HFF-Myc (cell line): Measurements from ENCODE around the gene KCNAB1.

Experiments used
- DNase-seq: peaks from one replicate; pipeline ENCODE4 v3.0.0-alpha.2; 2011; ENCODE audit warnings: low read depth; ENCODE audit errors: extremely low read depth
- H3K4me3 ChIP-seq: replicated peaks from 2 replicates; pipeline ENCODE4 v1.5.1; 2011; ENCODE audit warnings: low read depth, mild to moderate bottlenecking, control low read depth, low read length
- TF ChIP-seq, protein P1 (sequence below): IDR thresholded peaks from 2 replicates; pipeline ENCODE4 v1.5.1; 2012; ENCODE audit warnings: mild to moderate bottlenecking, low read depth, low read length, control low read depth; ENCODE audit errors: missing control alignments

The KCNAB1 gene

DNA sequence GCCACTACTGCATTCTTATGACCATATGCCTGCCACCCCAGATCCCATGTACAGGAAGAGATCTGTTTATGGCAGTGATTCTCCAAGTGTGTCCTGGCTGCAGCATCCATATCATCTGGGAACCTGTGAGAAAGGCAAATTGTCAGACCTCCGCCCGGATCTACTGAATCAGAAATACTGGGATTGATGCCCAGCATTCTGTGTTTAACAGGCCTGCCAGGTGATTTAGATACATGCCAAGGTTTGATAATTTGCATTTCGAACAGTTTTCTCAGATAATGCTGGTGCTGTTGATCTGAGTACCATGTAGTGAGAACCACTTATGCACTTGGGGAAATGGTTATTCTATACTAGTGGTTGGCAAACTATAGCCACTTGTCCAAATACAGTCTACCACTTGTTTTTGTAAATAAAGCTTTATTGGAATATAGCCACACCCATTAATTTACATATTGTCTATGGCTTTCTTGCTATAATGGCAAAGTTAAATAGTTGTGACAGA, 269.1 kb downstream of the KCNAB1 start:
- TF ChIP-seq, protein P1, sequence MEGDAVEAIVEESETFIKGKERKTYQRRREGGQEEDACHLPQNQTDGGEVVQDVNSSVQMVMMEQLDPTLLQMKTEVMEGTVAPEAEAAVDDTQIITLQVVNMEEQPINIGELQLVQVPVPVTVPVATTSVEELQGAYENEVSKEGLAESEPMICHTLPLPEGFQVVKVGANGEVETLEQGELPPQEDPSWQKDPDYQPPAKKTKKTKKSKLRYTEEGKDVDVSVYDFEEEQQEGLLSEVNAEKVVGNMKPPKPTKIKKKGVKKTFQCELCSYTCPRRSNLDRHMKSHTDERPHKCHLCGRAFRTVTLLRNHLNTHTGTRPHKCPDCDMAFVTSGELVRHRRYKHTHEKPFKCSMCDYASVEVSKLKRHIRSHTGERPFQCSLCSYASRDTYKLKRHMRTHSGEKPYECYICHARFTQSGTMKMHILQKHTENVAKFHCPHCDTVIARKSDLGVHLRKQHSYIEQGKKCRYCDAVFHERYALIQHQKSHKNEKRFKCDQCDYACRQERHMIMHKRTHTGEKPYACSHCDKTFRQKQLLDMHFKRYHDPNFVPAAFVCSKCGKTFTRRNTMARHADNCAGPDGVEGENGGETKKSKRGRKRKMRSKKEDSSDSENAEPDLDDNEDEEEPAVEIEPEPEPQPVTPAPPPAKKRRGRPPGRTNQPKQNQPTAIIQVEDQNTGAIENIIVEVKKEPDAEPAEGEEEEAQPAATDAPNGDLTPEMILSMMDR, result no peak
- peak; percentile 43 for DNase-seq

DNA sequence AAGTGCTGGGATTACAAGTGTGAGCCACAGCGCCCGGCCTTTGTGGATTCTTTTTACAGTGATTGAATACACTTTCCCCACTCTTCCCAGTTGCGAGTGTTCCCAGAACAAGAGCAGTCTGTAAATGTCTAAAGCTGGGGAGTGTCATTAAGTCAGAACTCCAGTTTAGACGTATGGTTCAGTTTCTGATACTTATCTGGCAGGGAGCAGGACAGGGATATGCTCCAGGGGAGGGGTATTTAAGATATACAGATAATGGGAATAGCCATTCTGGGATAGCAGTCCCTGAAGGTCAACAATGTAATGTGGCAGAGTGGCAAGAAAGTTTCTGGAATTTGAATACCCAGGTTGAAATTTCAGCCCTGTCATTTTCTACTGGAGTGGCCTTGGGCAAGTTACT, 270.5 kb downstream of the KCNAB1 start:
- TF ChIP-seq, protein P1, result no peak

More for the DNA sequence above, 269.1 kb downstream of the KCNAB1 start:
- no peak overlapping the region for H3K4me3 ChIP-seq

DNA sequence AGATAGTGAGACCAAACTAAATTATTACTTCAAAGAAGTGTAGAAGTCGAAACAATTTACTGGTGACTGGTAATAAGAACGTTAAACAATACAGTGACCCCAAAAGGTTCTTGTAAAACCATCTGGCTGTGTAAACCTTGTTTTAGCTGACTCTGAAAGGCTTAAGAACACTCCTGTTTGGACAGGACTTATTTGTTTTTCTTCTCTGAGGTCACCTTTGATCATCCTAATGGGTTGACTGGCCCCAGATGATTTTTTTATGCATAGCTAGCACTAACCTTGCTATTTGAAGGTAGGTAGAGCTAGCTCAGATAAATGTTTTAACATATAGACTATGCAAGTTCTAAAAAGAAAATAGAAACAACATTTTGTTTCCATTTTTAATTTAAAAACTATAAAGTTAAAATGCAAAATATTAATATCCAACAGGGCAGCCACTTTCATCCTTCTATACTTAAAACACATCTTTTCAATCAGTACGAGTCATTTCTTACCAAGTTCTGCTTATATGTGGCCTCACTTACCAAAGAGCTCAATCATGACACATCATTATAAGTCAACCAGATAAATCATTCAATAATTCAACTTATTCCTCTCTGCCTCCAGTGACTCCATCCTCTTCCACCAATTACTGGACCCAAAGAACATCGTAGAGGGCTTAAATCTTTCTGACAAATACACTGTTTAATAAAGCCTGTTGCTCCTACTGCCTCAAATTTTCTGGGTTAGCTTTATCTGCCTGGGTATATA, 275.8 kb downstream of the KCNAB1 start:
- no peak overlapping the region for H3K4me3 ChIP-seq
- DNase-seq, result no peak
- TF ChIP-seq, protein P1, result no peak

More for the DNA sequence above, 270.5 kb downstream of the KCNAB1 start:
- no peak for DNase-seq
- no peak overlapping the region for H3K4me3 ChIP-seq

DNA sequence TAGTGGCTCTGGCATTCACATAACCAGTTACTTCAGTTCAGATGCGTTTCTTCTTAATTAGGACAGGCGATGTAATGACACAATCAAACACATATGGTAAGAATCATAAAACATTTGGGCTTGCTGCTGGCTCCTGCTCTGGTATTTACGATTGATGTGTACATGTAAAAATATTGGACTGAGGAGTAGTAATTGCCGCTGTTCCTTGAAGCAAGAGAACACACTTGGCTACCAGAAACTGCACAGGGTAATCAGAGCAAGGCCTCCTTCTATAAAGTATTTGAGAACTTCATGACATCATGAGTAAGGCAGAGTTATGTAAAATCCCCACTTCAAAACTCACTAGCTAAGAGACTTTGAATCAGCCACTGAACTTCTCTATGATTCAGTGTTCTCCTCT, 276.5 kb downstream of the KCNAB1 start:
- DNase-seq, result no peak
- TF ChIP-seq, protein P1, result no peak
- H3K4me3 ChIP-seq, result no peak overlapping the region

DNA sequence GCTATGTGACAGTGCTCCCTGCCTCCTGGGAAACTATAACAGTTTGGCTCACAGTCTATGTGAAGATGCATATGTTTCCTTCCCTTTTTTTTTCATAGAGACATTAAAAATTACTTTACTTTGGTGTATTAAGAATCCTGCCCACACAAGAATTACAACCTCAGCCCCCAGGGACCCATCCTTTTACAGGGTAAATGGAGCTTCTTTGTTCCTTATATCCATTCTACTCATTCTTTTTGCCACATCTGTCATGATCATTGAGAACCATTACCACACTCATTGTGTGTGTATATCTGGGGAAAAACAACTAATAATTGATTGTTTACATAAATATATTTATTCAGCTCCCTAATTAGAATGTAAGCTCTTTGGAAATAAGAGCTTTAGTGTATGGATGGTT, 277.2 kb downstream of the KCNAB1 start:
- TF ChIP-seq, protein P1, result no peak
- DNase-seq, result no peak
- H3K4me3 ChIP-seq, result no peak overlapping the region

DNA sequence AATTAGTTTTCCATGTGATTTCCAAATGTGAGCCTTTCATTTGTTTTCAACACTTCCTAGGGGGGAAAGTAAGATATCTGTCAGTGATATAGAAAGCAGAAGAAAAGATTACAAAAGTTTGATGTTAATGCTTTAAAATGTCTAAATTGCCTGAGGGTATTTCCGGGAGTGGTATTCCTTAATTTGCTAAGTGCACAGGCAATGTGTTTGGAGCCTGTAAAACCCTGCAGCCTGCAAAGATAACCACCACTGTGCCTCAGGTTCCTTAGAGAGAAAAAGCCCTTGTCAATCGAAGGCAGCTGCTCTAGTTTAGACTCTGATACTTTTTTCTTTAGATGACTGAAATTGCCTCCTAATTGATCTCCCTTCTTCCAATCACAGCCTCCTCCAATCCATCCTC, 279.7 kb downstream of the KCNAB1 start:
- no peak overlapping the region for H3K4me3 ChIP-seq
- TF ChIP-seq, protein P1, result no peak
- DNase-seq, result no peak
